Caki2 (cell line): Measurements from ENCODE around the gene SMS. TPM values are rescaled to one million over a fixed set of nuclear protein-coding genes. Genes with fewer than 3 reads are reported as not detected.
"Not testable (repeated sequence)": the region's sequence is repeated elsewhere in the genome, so short reads cannot be mapped to it uniquely, and the experiment has no call there.

Source experiments
- DNase-seq: peaks from one replicate; pipeline ENCODE4 v3.0.0-alpha.2; 2015; ENCODE audit warnings: low read depth
- in situ Hi-C: cut with HindIII; loops from 2 replicates; pipeline ENCODE4 v1.10.0; 2016; ENCODE audit warnings: low sequenced_read_pairs, low pct_unique_long_range_greater_than_20kb, mixed read lengths
- total RNA-seq: library from RNA; depleted of rRNA; stranded (reverse); fragments of >200 nt; shearing (Covaris generic); gene quantifications from 2 replicates; pipeline ENCODE4 v1.2.3, GENCODE V29; 2014; ENCODE audit warnings: low replicate concordance

Gene SMS
- total RNA-seq, 1 experiment from 2014 or later = 486 TPM

GRCh38 chrX:21947671-21948070 lies 7.2 kb downstream of the SMS start:
- DNase-seq = no peak
- in situ Hi-C loops = no loop called here

GRCh38 chrX:21948897-21949578 lies 8.5 kb downstream of the SMS start:
- in situ Hi-C loops = no loop called here

DNA sequence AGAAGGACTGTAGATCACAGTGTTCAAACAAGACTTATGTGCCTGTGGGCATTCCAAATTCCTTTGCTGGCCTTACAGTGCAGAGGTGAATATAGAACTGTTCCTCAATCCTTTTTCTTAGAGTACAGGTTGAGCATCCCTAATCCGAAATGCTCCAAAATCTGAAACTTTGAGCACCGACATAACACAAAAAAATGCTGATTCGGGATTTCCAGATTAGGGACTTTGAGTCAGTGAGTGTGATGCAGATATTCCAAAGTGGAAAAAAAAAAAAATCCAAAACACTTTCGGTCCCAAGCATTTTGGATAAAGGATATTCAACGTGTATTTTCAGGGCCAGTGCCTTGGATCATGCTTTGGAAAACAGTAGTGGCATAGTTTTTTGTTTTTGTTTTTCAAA lies 9.2 kb downstream of the SMS start:
- in situ Hi-C loops = no loop called here
- DNase-seq = no peak

More at GRCh38 chrX:21948897-21949578, 8.5 kb downstream of the SMS start:
- no peak for DNase-seq

DNA sequence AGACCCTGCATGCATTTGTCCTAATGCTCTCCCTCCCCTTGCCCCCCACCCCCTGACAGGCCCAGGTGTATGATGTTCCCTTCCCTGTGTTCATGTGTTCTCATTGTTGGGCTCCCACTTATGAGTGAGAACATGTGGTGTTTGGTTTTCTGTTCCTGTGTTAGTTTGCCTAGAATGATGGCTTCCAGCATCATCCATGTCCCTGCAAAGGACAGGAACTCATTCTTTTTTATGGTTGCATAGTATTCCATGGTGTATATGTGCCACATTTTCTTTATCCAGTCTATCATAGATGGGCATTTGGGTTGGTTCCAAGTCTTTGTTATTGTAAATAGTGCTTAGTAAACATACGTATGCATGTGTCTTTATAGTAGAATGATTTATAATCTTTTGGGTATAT lies 10.0 kb downstream of the SMS start:
- in situ Hi-C loops = not testable (repeated sequence)

DNA sequence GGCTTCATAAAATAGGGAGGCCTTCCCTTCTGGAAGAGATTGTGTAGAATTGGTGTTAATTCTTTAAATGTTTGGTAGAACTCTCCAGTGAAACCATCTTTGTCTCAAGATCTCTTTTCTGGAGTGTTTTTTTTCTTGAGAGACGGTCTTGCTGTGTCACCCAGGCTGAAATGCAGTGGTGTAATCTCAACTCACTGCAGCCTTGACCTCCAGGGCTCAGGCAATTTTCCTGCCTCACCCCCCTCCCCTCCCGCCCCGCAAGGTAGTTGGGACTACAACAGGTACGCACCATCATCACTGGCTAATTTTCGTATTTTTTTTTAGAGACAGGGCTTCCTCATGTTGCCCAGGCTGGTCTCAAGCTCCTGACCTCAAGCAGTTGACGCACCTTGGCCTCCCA lies 12.1 kb downstream of the SMS start:
- in situ Hi-C loops = no loop called here
- no peak for DNase-seq

More for the DNA sequence above, 10.0 kb downstream of the SMS start:
- not testable (repeated sequence) for DNase-seq

DNA sequence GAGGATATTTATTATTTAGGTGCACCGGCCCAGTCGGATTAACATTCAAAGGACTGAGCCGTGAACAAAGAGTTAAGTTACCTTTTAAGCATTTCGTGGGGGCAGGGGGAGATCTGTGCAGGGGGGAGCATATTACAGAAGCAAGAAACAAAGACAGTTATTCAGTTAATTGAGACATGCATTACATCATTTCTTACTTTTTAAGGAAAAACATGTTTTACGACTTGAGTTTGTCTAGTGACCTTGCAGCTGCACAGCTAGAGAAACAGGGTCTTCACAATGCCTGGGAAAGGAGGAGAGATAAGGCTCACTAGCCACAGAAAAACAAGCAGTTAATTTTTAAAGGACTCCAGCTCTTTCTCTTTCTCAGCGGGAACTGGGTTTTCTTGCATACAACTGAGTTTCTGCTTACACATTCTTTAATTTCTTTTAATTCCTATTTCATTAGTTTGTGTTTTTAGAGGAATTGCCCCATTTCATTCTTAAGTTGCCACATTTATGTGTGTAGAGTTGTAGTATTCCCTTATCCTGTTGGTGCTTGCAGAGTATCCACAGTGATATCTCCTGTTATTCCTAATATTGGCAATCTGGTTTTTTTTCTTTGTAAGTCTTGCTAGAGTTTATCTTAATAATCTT lies 12.8 kb downstream of the SMS start:
- in situ Hi-C loops = not testable (repeated sequence)
- DNase-seq = peak; percentile 63

GRCh38 chrX:21955403-21956189 lies 15.1 kb downstream of the SMS start:
- in situ Hi-C loops = no loop called here
- DNase-seq = peak; percentile 51

DNA sequence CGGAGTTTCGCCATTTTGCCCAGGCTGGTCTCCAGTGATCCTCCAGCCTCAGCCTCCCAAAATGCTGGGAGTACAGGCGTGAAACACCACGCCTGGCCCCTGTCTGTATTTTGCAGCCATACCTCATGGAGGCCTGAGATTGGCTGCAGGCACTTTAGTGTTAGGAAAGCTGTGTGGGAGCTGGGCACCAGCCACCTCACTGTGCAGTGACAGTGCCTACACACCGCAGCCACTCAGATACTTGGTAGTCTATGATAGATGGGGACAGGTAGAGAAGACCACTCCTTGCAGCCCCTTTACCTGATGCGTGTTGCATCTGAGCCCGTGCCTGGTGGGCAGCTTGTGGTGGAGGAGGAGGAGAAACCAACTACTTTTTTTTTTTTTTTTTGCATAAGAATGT lies 16.3 kb downstream of the SMS start:
- no peak for DNase-seq
- in situ Hi-C loops = no loop called here

DNA sequence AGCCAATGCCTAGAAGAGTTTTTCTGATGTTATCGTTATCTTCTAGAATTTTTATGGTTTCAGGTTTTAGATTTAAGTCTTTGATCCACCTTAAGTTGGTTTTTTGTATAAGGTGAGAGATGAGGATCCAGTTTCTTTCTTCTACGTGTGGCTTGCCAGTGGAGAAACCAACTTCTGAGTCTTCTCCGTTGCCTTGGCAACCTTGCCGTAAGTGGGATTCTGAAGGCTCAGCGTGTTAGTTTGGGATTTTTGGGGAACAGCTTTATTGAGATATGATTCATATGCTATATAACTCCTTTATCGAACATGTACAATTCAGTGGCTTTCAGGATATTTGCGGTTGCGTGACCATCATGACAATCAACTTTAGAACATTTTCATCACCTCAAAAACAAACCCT lies 17.7 kb downstream of the SMS start:
- no peak for DNase-seq
- in situ Hi-C loops = no loop called here

- in situ Hi-C loops = no loop called here
- no peak for DNase-seq
Observed at GRCh38 chrX:21958916-21959315, 18.4 kb downstream of the SMS start.

GRCh38 chrX:21959362-21960051 lies 19.0 kb downstream of the SMS start:
- in situ Hi-C loops = no loop called here
- DNase-seq = no peak

DNA sequence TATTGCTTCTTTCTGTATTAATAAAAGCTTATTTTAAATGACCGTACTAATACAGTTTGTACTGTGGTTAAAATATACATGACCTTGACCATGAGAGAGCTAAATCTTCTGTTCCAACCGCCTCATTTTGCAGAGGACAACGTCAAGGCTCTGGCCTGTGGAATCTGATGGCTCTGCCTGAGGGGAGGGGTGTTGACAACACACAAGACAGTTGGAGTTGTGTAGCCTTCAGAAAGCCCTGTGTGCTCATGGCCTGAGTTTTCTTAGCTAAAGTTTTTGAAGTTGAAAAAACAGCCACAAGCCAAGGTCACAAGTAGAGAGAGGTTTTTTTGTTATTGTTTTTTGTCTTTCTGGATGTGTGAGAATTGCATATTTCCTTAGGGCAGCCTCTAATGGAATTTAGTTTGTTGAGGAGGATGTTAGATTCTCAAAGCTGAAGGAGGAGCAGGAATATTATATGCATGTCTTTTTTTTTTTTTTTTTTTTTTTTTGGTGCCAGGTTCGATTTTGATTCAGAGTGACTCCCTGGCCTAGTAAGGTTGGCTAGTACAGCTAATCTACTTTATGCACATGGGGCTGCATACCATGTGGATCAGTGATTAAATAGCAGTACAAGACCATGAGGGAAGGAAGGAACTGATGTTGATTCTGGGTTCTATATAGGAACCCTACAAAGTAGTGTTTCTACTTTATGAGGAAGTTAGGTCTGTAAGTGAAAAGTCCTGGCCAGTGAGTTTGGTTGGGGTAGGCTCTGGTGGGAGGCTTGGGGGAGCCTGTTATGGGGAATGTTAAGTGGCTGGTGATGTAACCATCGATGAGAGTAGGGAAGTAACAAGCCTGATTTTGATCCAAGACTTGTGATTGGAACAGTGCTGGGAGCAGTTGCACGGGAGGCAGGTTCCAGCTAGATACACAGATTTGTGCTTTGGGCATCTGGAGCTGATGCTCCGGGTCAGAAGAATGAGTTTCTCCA lies 20.3 kb downstream of the SMS start:
- in situ Hi-C loops = no loop called here
- DNase-seq = no peak

- in situ Hi-C loops = no loop called here
Observed at GRCh38 chrX:21962361-21962760, 21.9 kb downstream of the SMS start.

GRCh38 chrX:21963269-21963668 lies 22.8 kb downstream of the SMS start:
- in situ Hi-C loops = no loop called here

More at GRCh38 chrX:21962361-21962760, 21.9 kb downstream of the SMS start:
- DNase-seq = no peak

GRCh38 chrX:21963731-21964405 lies 23.4 kb downstream of the SMS start:
- DNase-seq = no peak
- in situ Hi-C loops = no loop called here

More at GRCh38 chrX:21963269-21963668, 22.8 kb downstream of the SMS start:
- DNase-seq = no peak

- in situ Hi-C loops = no loop called here
- no peak for DNase-seq
Observed at GRCh38 chrX:21966866-21967265, 26.4 kb downstream of the SMS start.

GRCh38 chrX:21968333-21968732 lies 27.8 kb downstream of the SMS start:
- no peak for DNase-seq
- in situ Hi-C loops = no loop called here
